ENCODE data around the gene HOATZ.

GRCh38 chr11:111574373-111575225 lies 60.0 kb downstream of the HOATZ start:
- TF ChIP-seq CTCF (conservative IDR thresholded peaks at IDR 0.05; ENCODE audit: low read length) (peak; percentile 50), EZH2phosphoT487 (IDR thresholded peaks at IDR 0.05; ENCODE audit: borderline replicate concordance) (no peak)

All from Loucy (cell line).